Suprapubic skin (tissue), 3 donors: ENCODE results near the gene PAFAH2.

Experiments
- POLR2AphosphoS5 ChIP-seq, 3 donors: sonication (generic); formaldehyde crosslinking; IDR thresholded peaks; one replicate each; pipeline ENCODE4 v1.6.1; 2017; ENCODE audit warnings: antibody characterized with exemption in 3 of 3
- TF ChIP-seq, protein P1 (sequence below), 2 donors: fragments of 200-600 bp in 1 of 2; fragments of 450-650 bp in 1 of 2; sonication (generic) in 1 of 2; IDR thresholded peaks; one replicate each; pipeline ENCODE4 v1.5.1; 2016 to 2019; ENCODE audit warnings: antibody characterized with exemption in 2 of 2, mild to moderate bottlenecking in 1 of 2, moderate library complexity in 1 of 2

DNA sequence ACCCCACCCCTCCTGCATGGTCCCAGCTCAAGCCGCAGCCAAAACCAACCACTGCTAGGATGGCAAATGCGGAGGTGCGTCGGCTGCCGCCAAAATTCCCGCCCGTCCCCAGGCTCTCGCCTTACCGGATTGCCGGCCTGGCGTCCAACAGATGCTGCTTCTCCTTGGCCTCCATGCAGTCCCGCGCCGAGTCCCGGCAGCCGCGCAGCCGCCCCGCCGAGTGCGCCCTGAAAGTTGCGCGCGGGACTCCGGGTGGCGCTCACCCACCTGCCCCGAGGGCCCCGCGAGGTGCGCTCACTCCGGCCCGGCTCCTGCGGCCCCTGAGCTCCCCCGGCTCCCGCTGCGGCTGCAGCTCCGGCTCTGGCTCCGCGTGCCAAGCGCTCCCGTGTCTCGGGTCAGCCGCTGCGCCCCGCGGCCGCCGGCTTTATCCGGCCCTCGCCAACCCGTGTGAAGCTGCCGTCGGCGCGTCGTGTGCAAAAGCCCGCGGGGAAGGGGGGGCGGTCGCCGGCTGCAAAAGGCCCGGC is 47.9 kb upstream of the PAFAH2 start, which contains the start of gene SLC30A2:
- TF ChIP-seq, protein P1, sequence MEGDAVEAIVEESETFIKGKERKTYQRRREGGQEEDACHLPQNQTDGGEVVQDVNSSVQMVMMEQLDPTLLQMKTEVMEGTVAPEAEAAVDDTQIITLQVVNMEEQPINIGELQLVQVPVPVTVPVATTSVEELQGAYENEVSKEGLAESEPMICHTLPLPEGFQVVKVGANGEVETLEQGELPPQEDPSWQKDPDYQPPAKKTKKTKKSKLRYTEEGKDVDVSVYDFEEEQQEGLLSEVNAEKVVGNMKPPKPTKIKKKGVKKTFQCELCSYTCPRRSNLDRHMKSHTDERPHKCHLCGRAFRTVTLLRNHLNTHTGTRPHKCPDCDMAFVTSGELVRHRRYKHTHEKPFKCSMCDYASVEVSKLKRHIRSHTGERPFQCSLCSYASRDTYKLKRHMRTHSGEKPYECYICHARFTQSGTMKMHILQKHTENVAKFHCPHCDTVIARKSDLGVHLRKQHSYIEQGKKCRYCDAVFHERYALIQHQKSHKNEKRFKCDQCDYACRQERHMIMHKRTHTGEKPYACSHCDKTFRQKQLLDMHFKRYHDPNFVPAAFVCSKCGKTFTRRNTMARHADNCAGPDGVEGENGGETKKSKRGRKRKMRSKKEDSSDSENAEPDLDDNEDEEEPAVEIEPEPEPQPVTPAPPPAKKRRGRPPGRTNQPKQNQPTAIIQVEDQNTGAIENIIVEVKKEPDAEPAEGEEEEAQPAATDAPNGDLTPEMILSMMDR (IDR thresholded peaks at IDR 0.05): no peak
- no peak for TF ChIP-seq POLR2AphosphoS5 (IDR thresholded peaks at IDR 0.05)
